Transverse colon (tissue), 4 donors: ENCODE measurements around the gene ITGAD. TPM values are rescaled to one million over a fixed set of nuclear protein-coding genes. Genes with fewer than 3 reads are reported as not detected.

ENCODE experiments used
- DNase-seq: peaks from one replicate; pipeline ENCODE4 v3.0.0-alpha.2; 2019
- H3K27ac ChIP-seq, 4 donors: fragments of 200-600 bp; sonication (generic); 2 replicates each; pipeline ENCODE4 v1.5.1; 2016 to 2018; ENCODE audit warnings: inconsistent platforms in 4 of 4
- H3K27me3 ChIP-seq: fragments of 200-600 bp; sonication (generic); 2 replicates; pipeline ENCODE4 v1.5.1; 2017; ENCODE audit warnings: inconsistent platforms
- H3K36me3 ChIP-seq, 4 donors: fragments of 200-600 bp; sonication (generic); 2 replicates each; pipeline ENCODE4 v1.5.1; 2017 to 2019; ENCODE audit warnings: inconsistent platforms in 4 of 4
- H3K4me1 ChIP-seq, 4 donors: fragments of 200-600 bp; sonication (generic); 2 replicates each; pipeline ENCODE4 v1.5.1; 2017 to 2020; ENCODE audit warnings: inconsistent platforms in 4 of 4
- H3K4me3 ChIP-seq, 4 donors: fragments of 200-600 bp; sonication (generic); 1 replicate in 1 of 4; 2 replicates in 3 of 4; pipeline versions ENCODE4 v1.5.1 to v1.6.1; 2017 to 2019; ENCODE audit warnings: inconsistent platforms in 4 of 4
- H3K9me3 ChIP-seq, 2 donors: fragments of 200-600 bp; sonication (generic); 2 replicates each; pipeline ENCODE4 v1.5.1; 2017 to 2019; ENCODE audit warnings: inconsistent platforms in 2 of 2
- CTCF ChIP-seq, 5 experiments: fragments of 200-600 bp in 3 of 5; fragments of 450-650 bp in 2 of 5; sonication (generic) in 3 of 5; IDR thresholded peaks; 1 replicate in 2 of 5; 2 replicates in 3 of 5; pipeline ENCODE4 v1.5.1; 2016 to 2017; ENCODE audit warnings: antibody characterized with exemption in 5 of 5, inconsistent platforms in 3 of 5, mild to moderate bottlenecking in 2 of 5, moderate library complexity in 1 of 5
- EP300 ChIP-seq: sonication (generic); formaldehyde crosslinking; IDR thresholded peaks from one replicate; pipeline ENCODE4 v1.6.1; 2017; ENCODE audit warnings: antibody characterized with exemption, low read depth
- POLR2A ChIP-seq: fragments of 450-650 bp; IDR thresholded peaks from one replicate; pipeline ENCODE4 v1.6.1; 2016; ENCODE audit warnings: antibody characterized with exemption, mild to moderate bottlenecking, moderate library complexity
- POLR2AphosphoS5 ChIP-seq, 3 donors: sonication (generic); formaldehyde crosslinking; IDR thresholded peaks; one replicate each; pipeline ENCODE4 v1.6.1; 2016; ENCODE audit warnings: antibody characterized with exemption in 3 of 3
- WGBS, 2 donors: methylation state at CpG; one replicate each; pipeline ENCODE4 v1.1.5; 2018; ENCODE audit warnings: low coverage in 1 of 2; 5-methylcytosine and 5-hydroxymethylcytosine counted together
- in situ Hi-C, 4 donors: fragments of 200-750 bp; cut with MboI; loops; one replicate each; pipeline versions ENCODE4 v1.15.0 to v1.15.1; 2017; ENCODE audit warnings: low sequenced_read_pairs in 3 of 4, low pct_ligation_motif_present in 1 of 4, low pct_unique_long_range_greater_than_20kb in 1 of 4
- intact Hi-C: fragments of 100-400 bp; cut with DNase I; formaldehyde crosslinking; loops from one replicate; pipeline ENCODE4 v1.15.1; 2023; ENCODE audit warnings: low total_unique reads
- total RNA-seq, 4 donors: library from RNA; depleted of rRNA; stranded (reverse); fragments of >200 nt; gene quantifications; one replicate each; pipeline ENCODE4 v1.1.0, GENCODE V29; 2016

The ITGAD gene
- total RNA-seq, 4 donors from 2014 or later = 0.75 TPM; not detected in 3

GRCh38 chr16:31360251-31360650 lies 32.9 kb upstream of the ITGAD start:
- H3K4me3 ChIP-seq = no peak overlapping the region
- in situ Hi-C loops (no loop called here), intact Hi-C loops (no loop called here)
- no peak overlapping the region for H3K27ac ChIP-seq
- no peaks in the 10 kb centered on the region for H3K9me3 ChIP-seq
- no peaks in the 10 kb centered on the region for H3K36me3 ChIP-seq
- no peaks in the 10 kb centered on the region for H3K27me3 ChIP-seq
- TF ChIP-seq POLR2AphosphoS5 (IDR thresholded peaks at IDR 0.05) (no peak), EP300 (no peak), CTCF (IDR thresholded peaks at IDR 0.05) (no peak), POLR2A (no peak)
- 80 to 81% methylated on average over 1 to 7 of the region's 7 CpGs for WGBS, 2 donors
- DNase-seq = no peak
- no peaks in the 10 kb centered on the region for H3K4me1 ChIP-seq

- Histone ChIP-seq H3K4me1 (no peaks in the 10 kb centered on the region), H3K9me3 (no peaks in the 10 kb centered on the region), H3K36me3 (no peaks in the 10 kb centered on the region), H3K27ac (no peak overlapping the region), H3K27me3 (no peaks in the 10 kb centered on the region), H3K4me3 (no peak overlapping the region)
- in situ Hi-C loops (no loop called here), intact Hi-C loops (no loop called here)
- WGBS, 2 donors = 79% methylated on average over 26 of the region's 28 CpGs; no CpG with 5 or more reads in 1 of the 2 donors
- no peak for DNase-seq
- TF ChIP-seq POLR2A = no peak
- no peak for TF ChIP-seq POLR2AphosphoS5 (IDR thresholded peaks at IDR 0.05)
- no peak for TF ChIP-seq EP300
Observed at GRCh38 chr16:31361201-31362110, 31.7 kb upstream of the ITGAD start.

- in situ Hi-C loops = no loop called here
Observed at GRCh38 chr16:31362476-31363405, 30.4 kb upstream of the ITGAD start.

GRCh38 chr16:31363721-31364120 lies 29.4 kb upstream of the ITGAD start:
- in situ Hi-C loops = no loop called here
- Histone ChIP-seq H3K27me3 (no peaks in the 10 kb centered on the region), H3K27ac (no peak overlapping the region), H3K36me3 (no peaks in the 10 kb centered on the region), H3K4me3 (no peak overlapping the region), H3K4me1 (no peaks in the 10 kb centered on the region), H3K9me3 (no peaks in the 10 kb centered on the region)
- intact Hi-C loops = no loop called here
- TF ChIP-seq CTCF (IDR thresholded peaks at IDR 0.05) (no peak), POLR2AphosphoS5 (IDR thresholded peaks at IDR 0.05) (no peak), POLR2A (no peak), EP300 (no peak)
- DNase-seq = no peak
- 88% methylated on average over 8 of the region's 8 CpGs; no CpG with 5 or more reads in 1 of the 2 donors for WGBS, 2 donors

More at GRCh38 chr16:31362476-31363405, 30.4 kb upstream of the ITGAD start:
- TF ChIP-seq POLR2A = no peak
- no peak for TF ChIP-seq CTCF (IDR thresholded peaks at IDR 0.05)
- no peak for TF ChIP-seq POLR2AphosphoS5 (IDR thresholded peaks at IDR 0.05)
- TF ChIP-seq EP300 = no peak
- 60 to 82% methylated on average over 1 to 23 of the region's 26 CpGs for WGBS, 2 donors
- H3K27me3 ChIP-seq = no peaks in the 10 kb centered on the region
- no peak overlapping the region for H3K27ac ChIP-seq
- no peaks in the 10 kb centered on the region for H3K9me3 ChIP-seq
- H3K36me3 ChIP-seq = no peaks in the 10 kb centered on the region
- no peak for DNase-seq
- intact Hi-C loops = no loop called here
- H3K4me1 ChIP-seq = no peaks in the 10 kb centered on the region
- H3K4me3 ChIP-seq = no peak overlapping the region
